GM12891 (cell line): Measurements from ENCODE around the gene NRG4.

Source experiments
- PAX5 ChIP-seq: IDR thresholded peaks from 2 replicates; pipeline ENCODE4 v1.6.1; 2011; ENCODE audit warnings: low read length, moderate library complexity, mild to moderate bottlenecking; ENCODE audit not compliant: insufficient read depth, severe bottlenecking
- POLR2A ChIP-seq: IDR thresholded peaks from 2 replicates; pipeline ENCODE4 v1.6.1; 2011; ENCODE audit warnings: low read depth, low read length, control low read depth
- POLR2AphosphoS5 ChIP-seq: IDR thresholded peaks from 2 replicates; pipeline ENCODE4 v1.6.1; 2011; ENCODE audit warnings: low read depth, low read length, control low read depth
- POU2F2 ChIP-seq: IDR thresholded peaks from 2 replicates; pipeline ENCODE4 v1.6.1; 2011; ENCODE audit warnings: low read depth, mild to moderate bottlenecking, control low read depth, low read length, moderate library complexity
- SPI1 ChIP-seq: IDR thresholded peaks from 2 replicates; pipeline ENCODE4 v1.6.1; 2011; ENCODE audit warnings: low read depth, low read length, control low read depth
- TAF1 ChIP-seq: IDR thresholded peaks from 2 replicates; pipeline ENCODE4 v1.6.1; 2011; ENCODE audit warnings: low read depth, low read length, control low read depth

- TF ChIP-seq POLR2AphosphoS5 (no peak), POLR2A (no peak), SPI1 (no peak), TAF1 (no peak), POU2F2 (no peak), PAX5 (no peak)
Observed at GRCh38 chr15:75891895-75892294, 120.3 kb downstream of the NRG4 start.
